DOHH2 (cell line): ENCODE results near the gene WDR27.

Experiments used
- EZH2phosphoT487 ChIP-seq: fragments of 200-600 bp; sonication (generic); IDR thresholded peaks from 2 replicates; pipeline ENCODE4 v1.6.1; 2017; ENCODE audit warnings: borderline replicate concordance, mild to moderate bottlenecking, antibody characterized with exemption, low read length, moderate library complexity, mixed read lengths
- TF ChIP-seq, protein P1 (sequence below): fragments of 200-600 bp; sonication (generic); IDR thresholded peaks from one replicate; pipeline ENCODE4 v1.5.1; 2014; ENCODE audit warnings: antibody characterized with exemption, mild to moderate bottlenecking, low read depth, low read length; ENCODE audit not compliant: poor library complexity, severe bottlenecking

DNA sequence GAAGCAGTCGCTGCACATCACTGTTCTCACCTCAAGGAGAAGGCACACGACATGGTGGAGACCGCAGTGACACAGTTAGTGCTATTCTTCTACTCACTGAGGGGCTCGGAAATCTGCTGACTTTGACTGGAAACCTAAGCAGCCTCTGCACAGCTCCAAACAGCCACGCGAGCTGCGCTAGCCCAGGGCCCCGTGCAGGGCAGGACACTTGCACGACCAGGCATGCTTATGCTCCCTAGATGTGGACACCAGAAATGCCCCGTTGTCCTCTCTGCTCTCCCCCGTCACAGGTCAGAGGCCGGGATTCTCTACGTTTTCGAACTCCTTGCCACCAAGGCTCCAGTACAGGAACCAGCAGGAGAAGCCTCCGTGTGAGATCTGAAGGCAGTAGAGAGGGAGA, 201.1 kb downstream of the WDR27 start:
- TF ChIP-seq, protein P1, sequence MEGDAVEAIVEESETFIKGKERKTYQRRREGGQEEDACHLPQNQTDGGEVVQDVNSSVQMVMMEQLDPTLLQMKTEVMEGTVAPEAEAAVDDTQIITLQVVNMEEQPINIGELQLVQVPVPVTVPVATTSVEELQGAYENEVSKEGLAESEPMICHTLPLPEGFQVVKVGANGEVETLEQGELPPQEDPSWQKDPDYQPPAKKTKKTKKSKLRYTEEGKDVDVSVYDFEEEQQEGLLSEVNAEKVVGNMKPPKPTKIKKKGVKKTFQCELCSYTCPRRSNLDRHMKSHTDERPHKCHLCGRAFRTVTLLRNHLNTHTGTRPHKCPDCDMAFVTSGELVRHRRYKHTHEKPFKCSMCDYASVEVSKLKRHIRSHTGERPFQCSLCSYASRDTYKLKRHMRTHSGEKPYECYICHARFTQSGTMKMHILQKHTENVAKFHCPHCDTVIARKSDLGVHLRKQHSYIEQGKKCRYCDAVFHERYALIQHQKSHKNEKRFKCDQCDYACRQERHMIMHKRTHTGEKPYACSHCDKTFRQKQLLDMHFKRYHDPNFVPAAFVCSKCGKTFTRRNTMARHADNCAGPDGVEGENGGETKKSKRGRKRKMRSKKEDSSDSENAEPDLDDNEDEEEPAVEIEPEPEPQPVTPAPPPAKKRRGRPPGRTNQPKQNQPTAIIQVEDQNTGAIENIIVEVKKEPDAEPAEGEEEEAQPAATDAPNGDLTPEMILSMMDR = no peak
- no peak for TF ChIP-seq EZH2phosphoT487
